Hematopoietic multipotent progenitor cell treated with erythropoietin and hydrocortisone succinate and interleukin-3 and kit ligand, for 17 days (in vitro differentiated cells): Measurements from ENCODE around the gene FSIP1.

Experiments
- DNase-seq: peaks from one replicate; pipeline ENCODE4 v3.0.0-alpha.2; 2015; ENCODE audit warnings: low spot score

Gene FSIP1

GRCh38 chr15:39582286-39582976 is 200.2 kb downstream of the FSIP1 start:
- no peak for DNase-seq

GRCh38 chr15:39581793-39582285 is 200.8 kb downstream of the FSIP1 start:
- DNase-seq, result no peak

GRCh38 chr15:39581242-39581792 is 201.3 kb downstream of the FSIP1 start:
- no peak for DNase-seq

- no peak for DNase-seq
These were observed 202.0 kb downstream of the FSIP1 start, which contains the start of gene THBS1 for GRCh38 chr15:39580485-39581241. Gene THBS1 (plus strand): TSS chr15:39581079. CDS start chr15:39581858, 779 bp downstream.

GRCh38 chr15:39580117-39580484 is 202.5 kb downstream of the FSIP1 start:
- DNase-seq, result peak; percentile 38

- no peak for DNase-seq
These were observed 203.0 kb downstream of the FSIP1 start for GRCh38 chr15:39579487-39580116.

- no peak for DNase-seq
These were observed 203.7 kb downstream of the FSIP1 start for GRCh38 chr15:39578851-39579486.

- DNase-seq, result no peak
These were observed 207.5 kb downstream of the FSIP1 start for GRCh38 chr15:39575180-39575579.

GRCh38 chr15:39574427-39574826 is 208.2 kb downstream of the FSIP1 start:
- DNase-seq, result no peak

- no peak for DNase-seq
These were observed 208.8 kb downstream of the FSIP1 start for GRCh38 chr15:39573844-39574243.

- DNase-seq, result no peak
These were observed 209.4 kb downstream of the FSIP1 start for GRCh38 chr15:39573287-39573686.

GRCh38 chr15:39565851-39566250 is 216.8 kb downstream of the FSIP1 start:
- DNase-seq, result no peak

- no peak for DNase-seq
These were observed 217.5 kb downstream of the FSIP1 start for GRCh38 chr15:39564972-39565665.

- DNase-seq, result no peak
These were observed 224.2 kb downstream of the FSIP1 start for GRCh38 chr15:39558421-39558820.

- DNase-seq, result no peak
These were observed 226.2 kb downstream of the FSIP1 start for GRCh38 chr15:39556461-39556860.

GRCh38 chr15:39555885-39556284 is 226.8 kb downstream of the FSIP1 start:
- DNase-seq, result no peak

- no peak for DNase-seq
These were observed 227.8 kb downstream of the FSIP1 start for GRCh38 chr15:39554746-39555387.

- no peak for DNase-seq
These were observed 228.5 kb downstream of the FSIP1 start for GRCh38 chr15:39553947-39554693.

- DNase-seq, result no peak
These were observed 230.1 kb downstream of the FSIP1 start for GRCh38 chr15:39552556-39552955.

- DNase-seq, result no peak
These were observed 231.2 kb downstream of the FSIP1 start for GRCh38 chr15:39551476-39551875.
